Measurements from ENCODE around the gene GJB4.

GRCh38 chr1:34790985-34791384 lies 31.4 kb downstream of the GJB4 start:
- no peak for TF ChIP-seq CTCF (IDR thresholded peaks at IDR 0.05; ENCODE audit: poor library complexity)
- TF ChIP-seq EZH2phosphoT487 (IDR thresholded peaks at IDR 0.05; ENCODE audit: low read depth, severe bottlenecking, unreplicated experiment), result no peak

Measured in hepatocyte (in vitro differentiated cells).